Smooth muscle cell (in vitro differentiated cells): ENCODE data around the gene LCA5. TPM values are rescaled to one million over a fixed set of nuclear protein-coding genes. Genes with fewer than 3 reads are reported as not detected.

Experiments used
- DNase-seq: peaks from one replicate; lab custom pipeline; 2025; ENCODE audit not compliant: unreplicated experiment; lab: John Stamatoyannopoulos, UW
- H2AFZ ChIP-seq: fragments of 200-600 bp; sonication (generic); 2 replicates; pipeline ENCODE4 v1.6.0; 2016; ENCODE audit warnings: antibody characterized with exemption, low read depth, mild to moderate bottlenecking
- H3F3A ChIP-seq: fragments of 200-600 bp; sonication (generic); 2 replicates; pipeline ENCODE4 v1.6.0; 2017; ENCODE audit warnings: antibody characterized with exemption, low read depth
- H3K27ac ChIP-seq: fragments of 200-600 bp; sonication (generic); 2 replicates; pipeline ENCODE4 v1.5.1; 2016; ENCODE audit warnings: low read depth, mild to moderate bottlenecking
- H3K27me3 ChIP-seq: fragments of 200-600 bp; sonication (generic); 2 replicates; pipeline ENCODE4 v1.6.1; 2016; ENCODE audit warnings: low read depth, mild to moderate bottlenecking
- H3K36me3 ChIP-seq: fragments of 200-600 bp; sonication (generic); 2 replicates; pipeline ENCODE4 v1.5.1; 2016; ENCODE audit warnings: low read depth
- H3K4me1 ChIP-seq: fragments of 200-600 bp; sonication (generic); 2 replicates; pipeline ENCODE4 v1.5.1; 2016; ENCODE audit warnings: low read depth
- H3K4me2 ChIP-seq: fragments of 200-600 bp; sonication (generic); 2 replicates; pipeline ENCODE4 v1.6.0; 2016; ENCODE audit warnings: mild to moderate bottlenecking
- H3K4me3 ChIP-seq: fragments of 200-600 bp; sonication (generic); 2 replicates; pipeline ENCODE4 v1.5.1; 2016; ENCODE audit warnings: mild to moderate bottlenecking
- H3K79me2 ChIP-seq: fragments of 200-600 bp; sonication (generic); 2 replicates; pipeline ENCODE4 v1.6.0; 2016; ENCODE audit warnings: low read depth, mild to moderate bottlenecking
- H3K9ac ChIP-seq: fragments of 200-600 bp; sonication (generic); 2 replicates; pipeline ENCODE4 v1.6.0; 2016; ENCODE audit warnings: low read depth
- H3K9me3 ChIP-seq: fragments of 200-600 bp; sonication (generic); replicated peaks from 2 replicates; pipeline ENCODE4 v1.5.1; 2016; ENCODE audit warnings: low read depth
- H4K20me1 ChIP-seq: fragments of 200-600 bp; sonication (generic); 2 replicates; pipeline ENCODE4 v1.6.0; 2016; ENCODE audit warnings: low read depth
- WGBS: methylation state at CpG from one replicate; pipeline ENCODE4 v1.1.7; 2016; ENCODE audit warnings: low lambda C conversion rate; 5-methylcytosine and 5-hydroxymethylcytosine counted together
- polyA plus RNA-seq: library from polyadenylated mRNA; unstranded; fragments of >200 nt; fragmentation: Nextera tagmentation; extraction: Ambion mirVana; gene quantifications from 2 replicates; pipeline ENCODE4 v1.2.1, GENCODE V29; 2016
- total RNA-seq: library from RNA; depleted of rRNA; stranded (reverse); fragments of >200 nt; gene quantifications from 2 replicates; pipeline ENCODE4 v1.2.3, GENCODE V29; 2014
- TF ChIP-seq, protein P1 (sequence below): fragments of 200-600 bp; sonication (generic); IDR thresholded peaks from 2 replicates; pipeline ENCODE4 v1.5.1; 2017; ENCODE audit warnings: borderline replicate concordance, mild to moderate bottlenecking, antibody characterized with exemption; ENCODE audit not compliant: insufficient read depth, poor library complexity, severe bottlenecking

Gene LCA5
- total and polyA plus RNA-seq, 2 experiments from 2014 or later: 3.0 to 8.9 TPM

DNA sequence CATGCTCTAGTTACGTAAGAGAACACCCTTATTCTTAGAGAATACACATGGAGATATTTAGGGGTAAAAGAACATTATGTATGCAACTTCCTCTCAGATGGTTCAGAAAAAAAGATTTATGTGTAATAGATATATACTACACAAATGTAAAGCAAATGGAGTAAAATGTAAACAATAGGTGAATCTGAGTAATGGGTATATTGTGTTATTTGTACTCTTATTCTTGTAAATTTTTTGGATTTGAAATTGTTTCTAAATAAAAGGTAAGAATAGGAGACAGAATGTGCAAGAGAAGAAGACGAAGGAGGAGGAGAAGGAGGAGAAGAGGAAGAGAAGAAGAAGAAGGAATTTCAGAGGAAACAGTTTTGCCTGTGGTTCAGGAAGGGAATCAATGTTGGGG is 22.5 kb upstream of the LCA5 start:
- H3K79me2 ChIP-seq: no peaks in the 10 kb centered on the region
- H4K20me1 ChIP-seq: no peaks in the 10 kb centered on the region
- H3K9me3 ChIP-seq: no peaks in the 10 kb centered on the region
- no peaks in the 10 kb centered on the region for H3K4me1 ChIP-seq
- no peak overlapping the region for H2AFZ ChIP-seq
- H3K4me2 ChIP-seq: no peak overlapping the region
- 93% methylated on average over 2 of the region's 2 CpGs for whole genome bisulfite sequencing
- no peak overlapping the region for H3K4me3 ChIP-seq
- H3K36me3 ChIP-seq: no peaks in the 10 kb centered on the region
- TF ChIP-seq, protein P1, sequence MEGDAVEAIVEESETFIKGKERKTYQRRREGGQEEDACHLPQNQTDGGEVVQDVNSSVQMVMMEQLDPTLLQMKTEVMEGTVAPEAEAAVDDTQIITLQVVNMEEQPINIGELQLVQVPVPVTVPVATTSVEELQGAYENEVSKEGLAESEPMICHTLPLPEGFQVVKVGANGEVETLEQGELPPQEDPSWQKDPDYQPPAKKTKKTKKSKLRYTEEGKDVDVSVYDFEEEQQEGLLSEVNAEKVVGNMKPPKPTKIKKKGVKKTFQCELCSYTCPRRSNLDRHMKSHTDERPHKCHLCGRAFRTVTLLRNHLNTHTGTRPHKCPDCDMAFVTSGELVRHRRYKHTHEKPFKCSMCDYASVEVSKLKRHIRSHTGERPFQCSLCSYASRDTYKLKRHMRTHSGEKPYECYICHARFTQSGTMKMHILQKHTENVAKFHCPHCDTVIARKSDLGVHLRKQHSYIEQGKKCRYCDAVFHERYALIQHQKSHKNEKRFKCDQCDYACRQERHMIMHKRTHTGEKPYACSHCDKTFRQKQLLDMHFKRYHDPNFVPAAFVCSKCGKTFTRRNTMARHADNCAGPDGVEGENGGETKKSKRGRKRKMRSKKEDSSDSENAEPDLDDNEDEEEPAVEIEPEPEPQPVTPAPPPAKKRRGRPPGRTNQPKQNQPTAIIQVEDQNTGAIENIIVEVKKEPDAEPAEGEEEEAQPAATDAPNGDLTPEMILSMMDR: no peak
- H3K27me3 ChIP-seq: no peaks in the 10 kb centered on the region
- H3K27ac ChIP-seq: no peak overlapping the region
- H3K9ac ChIP-seq: no peak overlapping the region
- DNase-seq: no peak
- no peaks in the 10 kb centered on the region for H3F3A ChIP-seq

GRCh38 chr6:79557673-79558467 is 20.6 kb upstream of the LCA5 start:
- Histone ChIP-seq H3K4me1 (no peaks in the 10 kb centered on the region), H3K27me3 (no peaks in the 10 kb centered on the region), H3K4me3 (no peak overlapping the region), H4K20me1 (no peaks in the 10 kb centered on the region), H3K27ac (no peak overlapping the region), H2AFZ (no peak overlapping the region), H3K79me2 (no peaks in the 10 kb centered on the region), H3K9me3 (no peaks in the 10 kb centered on the region), H3K4me2 (no peak overlapping the region), H3K9ac (no peak overlapping the region), H3K36me3 (no peaks in the 10 kb centered on the region), H3F3A (no peaks in the 10 kb centered on the region)
- TF ChIP-seq, protein P1: no peak
- no peak for DNase-seq
- WGBS: 93% methylated on average over 2 of the region's 2 CpGs

DNA sequence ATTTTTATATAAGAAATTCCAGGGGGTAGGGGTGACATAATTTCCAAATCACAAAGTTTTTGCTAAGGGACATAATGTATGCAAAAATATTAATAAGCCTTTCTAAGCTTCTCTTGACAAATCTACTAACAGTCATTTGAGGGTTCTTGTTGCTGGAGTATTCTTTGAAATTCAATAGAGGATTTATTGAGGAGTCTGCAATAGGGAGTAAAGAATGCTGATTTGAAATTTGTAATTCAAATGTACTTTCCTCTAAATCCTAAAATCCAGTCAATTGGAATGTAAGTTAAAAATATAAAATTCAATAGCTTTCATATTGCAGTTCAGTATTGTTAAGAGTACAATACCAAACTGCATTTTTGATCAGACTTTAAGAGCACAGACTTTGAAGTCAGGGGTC is 17.1 kb upstream of the LCA5 start:
- Histone ChIP-seq H3F3A (no peaks in the 10 kb centered on the region), H3K4me2 (no peak overlapping the region), H4K20me1 (no peaks in the 10 kb centered on the region), H3K36me3 (no peaks in the 10 kb centered on the region), H3K27me3 (no peaks in the 10 kb centered on the region), H3K9me3 (no peaks in the 10 kb centered on the region), H3K4me1 (no peaks in the 10 kb centered on the region), H2AFZ (no peak overlapping the region), H3K9ac (no peak overlapping the region), H3K4me3 (no peak overlapping the region), H3K79me2 (no peaks in the 10 kb centered on the region), H3K27ac (no peak overlapping the region)
- no peak for DNase-seq
- TF ChIP-seq, protein P1: no peak

- no peak for DNase-seq
- H3K79me2 ChIP-seq: no peaks in the 10 kb centered on the region
- TF ChIP-seq, protein P1: no peak
Measured at GRCh38 chr6:79551401-79551800, 14.2 kb upstream of the LCA5 start.

More at GRCh38 chr6:79551401-79551800, 14.2 kb upstream of the LCA5 start:
- Histone ChIP-seq H3K36me3 (no peaks in the 10 kb centered on the region), H3K4me2 (no peak overlapping the region), H3K27me3 (no peaks in the 10 kb centered on the region), H3K9me3 (no peaks in the 10 kb centered on the region), H3K27ac (no peak overlapping the region), H3F3A (no peaks in the 10 kb centered on the region), H2AFZ (no peak overlapping the region), H3K4me1 (no peaks in the 10 kb centered on the region), H3K4me3 (no peak overlapping the region), H3K9ac (no peak overlapping the region), H4K20me1 (no peaks in the 10 kb centered on the region)
- WGBS: 83% methylated on average over 2 of the region's 2 CpGs
